ENCODE data around the gene ZSCAN10.

Gene ZSCAN10

GRCh38 chr16:3119701-3120408, 20.8 kb upstream of the ZSCAN10 start:
- no peak for TF ChIP-seq CTCF (IDR thresholded peaks at IDR 0.05; ENCODE audit: control extremely low read depth, extremely low read depth, low read depth, missing control alignments)
- CTCF ChIA-PET, result interaction anchor here (1.0 to 6.9 kb wide), 4 partner anchors 10 to 24 kb away, joined by 3 to 70 read pairs (median 4); partner anchors contain the start of gene ZNF213
- POLR2A ChIA-PET, result no interaction called here
- no peak for DNase-seq (ENCODE audit: extremely low spot score)

- no peak for DNase-seq (ENCODE audit: extremely low spot score)
- TF ChIP-seq CTCF (IDR thresholded peaks at IDR 0.05; ENCODE audit: control extremely low read depth, extremely low read depth, low read depth, missing control alignments), result no peak
- POLR2A ChIA-PET, result no interaction called here
- CTCF ChIA-PET, result interaction anchor here (1.0 to 6.9 kb wide), 4 partner anchors 11 to 23 kb away, joined by 3 to 70 read pairs (median 4); partner anchors contain the start of gene ZNF213
Measured at GRCh38 chr16:3119286-3119685, 20.2 kb upstream of the ZSCAN10 start.

GRCh38 chr16:3118846-3119245, 19.8 kb upstream of the ZSCAN10 start:
- POLR2A ChIA-PET, result no interaction called here
- CTCF ChIA-PET, result interaction anchor here (1.0 to 6.9 kb wide), 4 partner anchors 11 to 23 kb away, joined by 3 to 70 read pairs (median 4); partner anchors contain the start of gene ZNF213
- TF ChIP-seq CTCF (IDR thresholded peaks at IDR 0.05; ENCODE audit: control extremely low read depth, extremely low read depth, low read depth, missing control alignments), result no peak
- no peak for DNase-seq (ENCODE audit: extremely low spot score)

- no peak for DNase-seq (ENCODE audit: extremely low spot score)
- CTCF ChIA-PET, result interaction anchor here (1.2 to 6.9 kb wide), 5 partner anchors 12 to 86 kb away, joined by 3 to 70 read pairs (median 5); partner anchors contain the start of gene ZNF213
- POLR2A ChIA-PET, result interaction anchor here (0.7 kb wide), 1 partner anchor 8 kb away, joined by 5 read pairs; no protein-coding TSS in a partner anchor
- no peak for TF ChIP-seq CTCF (IDR thresholded peaks at IDR 0.05; ENCODE audit: control extremely low read depth, extremely low read depth, low read depth, missing control alignments)
Measured at GRCh38 chr16:3118204-3118790, 19.2 kb upstream of the ZSCAN10 start.

- CTCF ChIA-PET, result interaction anchor here (1.0 to 2.6 kb wide), 7 partner anchors 10 to 57 kb away, joined by 3 to 22 read pairs (median 3); no protein-coding TSS in a partner anchor
- POLR2A ChIA-PET, result no interaction called here
- no peak for TF ChIP-seq CTCF (IDR thresholded peaks at IDR 0.05; ENCODE audit: control extremely low read depth, extremely low read depth, low read depth, missing control alignments)
- DNase-seq (ENCODE audit: extremely low spot score), result no peak
Measured at GRCh38 chr16:3115561-3115960, 16.5 kb upstream of the ZSCAN10 start.

GRCh38 chr16:3115003-3115402, 15.9 kb upstream of the ZSCAN10 start:
- DNase-seq (ENCODE audit: extremely low spot score), result no peak
- TF ChIP-seq CTCF (IDR thresholded peaks at IDR 0.05; ENCODE audit: control extremely low read depth, extremely low read depth, low read depth, missing control alignments), result no peak
- CTCF ChIA-PET, result interaction anchor here (1.0 to 2.6 kb wide), 6 partner anchors 10 to 56 kb away, joined by 3 to 22 read pairs (median 3); no protein-coding TSS in a partner anchor
- POLR2A ChIA-PET, result no interaction called here

Data from GM10248 (cell line).